Stimulated activated CD4-positive, alpha-beta T cell treated with anti-CD3 and anti-CD28 coated beads, TNF-alpha, amount 100 ng/mL, for 1 hour (primary cell): ENCODE data around the gene ABCA5.
"Not testable (repeated sequence)": the region's sequence is repeated elsewhere in the genome, so short reads cannot be mapped to it uniquely, and the experiment has no call there.

Source experiments
- DNase-seq, 3 donors: peaks; one replicate each; pipeline ENCODE4 v3.0.0-alpha.2; 2020; ENCODE audit warnings: low read depth in 3 of 3, low spot score in 1 of 3

Gene ABCA5

GRCh38 chr17:69333561-69333960 is 6.6 kb upstream of the ABCA5 start:
- DNase-seq = no peak

- DNase-seq = no peak
Measured at GRCh38 chr17:69331756-69332155, 4.8 kb upstream of the ABCA5 start.

GRCh38 chr17:69326377-69327059 is 415 bp downstream of the ABCA5 start:
- peak in 1 of 3 donors; percentile 1 for DNase-seq

GRCh38 chr17:69325518-69326376 is 1.2 kb downstream of the ABCA5 start:
- DNase-seq = no peak

- no peak for DNase-seq
Measured at GRCh38 chr17:69323806-69324205, 3.1 kb downstream of the ABCA5 start.

- DNase-seq = no peak
Measured at GRCh38 chr17:69320908-69321238, 6.1 kb downstream of the ABCA5 start.

GRCh38 chr17:69320210-69320907 is 6.6 kb downstream of the ABCA5 start:
- no peak for DNase-seq

- DNase-seq = no peak
Measured at GRCh38 chr17:69317625-69318024, 9.3 kb downstream of the ABCA5 start.

- DNase-seq = no peak
Measured at GRCh38 chr17:69314246-69315065, 12.5 kb downstream of the ABCA5 start.

- DNase-seq = no peak
Measured at GRCh38 chr17:69305177-69305576, 21.8 kb downstream of the ABCA5 start.

- no peak for DNase-seq
Measured at GRCh38 chr17:69302682-69303081, 24.3 kb downstream of the ABCA5 start.

- no peak for DNase-seq
Measured at GRCh38 chr17:69300222-69300621, 26.7 kb downstream of the ABCA5 start.

- DNase-seq = not testable (repeated sequence)
Measured at GRCh38 chr17:69298120-69298722, 28.7 kb downstream of the ABCA5 start.

GRCh38 chr17:69287168-69287567 is 39.8 kb downstream of the ABCA5 start:
- no peak for DNase-seq

GRCh38 chr17:69286257-69286656 is 40.7 kb downstream of the ABCA5 start:
- DNase-seq = no peak

GRCh38 chr17:69284646-69285045 is 42.3 kb downstream of the ABCA5 start:
- DNase-seq = no peak

- no peak for DNase-seq
Measured at GRCh38 chr17:69282002-69282401, 44.9 kb downstream of the ABCA5 start.

- DNase-seq = not testable (repeated sequence)
Measured at GRCh38 chr17:69276279-69276678, 50.7 kb downstream of the ABCA5 start.

- DNase-seq = no peak
Measured at GRCh38 chr17:69275751-69276150, 51.2 kb downstream of the ABCA5 start.

GRCh38 chr17:69271023-69271422 is 55.9 kb downstream of the ABCA5 start:
- DNase-seq = no peak
